Esophagus squamous epithelium (tissue), 5 donors: Measurements from ENCODE around the gene KCNH1. TPM values are rescaled to one million over a fixed set of nuclear protein-coding genes. Genes with fewer than 3 reads are reported as not detected.

Experiments
- DNase-seq: peaks from one replicate; lab custom pipeline; 2025; lab: John Stamatoyannopoulos, UW
- H3K27ac ChIP-seq, 4 donors: fragments of 200-600 bp; sonication (generic); one replicate each; pipeline ENCODE4 v1.5.1; 2016 to 2019; ENCODE audit warnings: mild to moderate bottlenecking in 1 of 4
- H3K27me3 ChIP-seq, 4 donors: fragments of 200-600 bp; sonication (generic); 1 replicate in 3 of 4; 2 replicates in 1 of 4; pipeline versions ENCODE4 v1.5.1 to v1.6.0; 2017 to 2021; ENCODE audit warnings: antibody characterized with exemption in 1 of 4
- H3K36me3 ChIP-seq, 3 donors: fragments of 200-600 bp; sonication (generic); one replicate each; pipeline ENCODE4 v1.5.1; 2016 to 2019
- H3K4me1 ChIP-seq, 3 donors: fragments of 200-600 bp; sonication (generic); one replicate each; pipeline ENCODE4 v1.5.1; 2017 to 2019
- H3K4me3 ChIP-seq, 4 donors: fragments of 200-600 bp; sonication (generic); 1 replicate in 3 of 4; 2 replicates in 1 of 4; pipeline ENCODE4 v1.5.1; 2016 to 2019; ENCODE audit warnings: mild to moderate bottlenecking in 2 of 4, moderate library complexity in 1 of 4
- H3K9me3 ChIP-seq, 3 donors: fragments of 200-600 bp; sonication (generic); one replicate each; pipeline ENCODE4 v1.5.1; 2016 to 2019
- CTCF ChIP-seq, 6 experiments: fragments of 450-650 bp in 4 of 6; fragments of 200-600 bp in 2 of 6; sonication (generic) in 2 of 6; IDR thresholded peaks; one replicate each; pipeline ENCODE4 v1.5.1; 2016 to 2019; ENCODE audit warnings: antibody characterized with exemption in 6 of 6, mild to moderate bottlenecking in 4 of 6, moderate library complexity in 4 of 6
- POLR2A ChIP-seq, 4 donors: fragments of 450-650 bp; IDR thresholded peaks; one replicate each; pipeline ENCODE4 v1.6.1; 2017; ENCODE audit warnings: antibody characterized with exemption in 4 of 4, mild to moderate bottlenecking in 4 of 4, moderate library complexity in 3 of 4
- WGBS, 2 donors: methylation state at CpG; one replicate each; pipeline ENCODE4 v1.1.5; 2018; 5-methylcytosine and 5-hydroxymethylcytosine counted together
- intact Hi-C: fragments of 100-400 bp; cut with DNase I; formaldehyde crosslinking; loops from one replicate; pipeline ENCODE4 v1.15.0; 2022
- total RNA-seq, 4 donors: library from RNA; depleted of rRNA; stranded (reverse); fragments of >200 nt; gene quantifications; one replicate each; pipeline ENCODE4 v1.1.0, GENCODE V29; 2016
- donor health status: DM: yes; HTN: yes; CAD: no.

Gene KCNH1
- total RNA-seq, 4 donors from 2014 or later: 0.57 to 1.0 (median 0.83) TPM; not detected in 1

- intact Hi-C loops: no loop called here
- TF ChIP-seq CTCF (IDR thresholded peaks at IDR 0.05) (no peak), POLR2A (IDR thresholded peaks at IDR 0.05) (no peak)
- no peak overlapping the region for H3K4me3 ChIP-seq
- H3K4me1 ChIP-seq: no peaks in the 10 kb centered on the region
- no peaks in the 10 kb centered on the region for H3K9me3 ChIP-seq
- H3K27me3 ChIP-seq: no peaks in the 10 kb centered on the region
- WGBS, 2 donors: 78 to 89% methylated on average over 5 to 6 of the region's 6 CpGs
- no peak for DNase-seq
- no peaks in the 10 kb centered on the region for H3K36me3 ChIP-seq
- H3K27ac ChIP-seq: no peak overlapping the region
Observed at GRCh38 chr1:210657806-210658205, 476.1 kb downstream of the KCNH1 start.

GRCh38 chr1:210655511-210655910 lies 478.4 kb downstream of the KCNH1 start:
- Histone ChIP-seq H3K4me3 (no peak overlapping the region), H3K9me3 (no peaks in the 10 kb centered on the region), H3K27me3 (no peaks in the 10 kb centered on the region), H3K36me3 (no peaks in the 10 kb centered on the region), H3K27ac (no peak overlapping the region), H3K4me1 (no peaks in the 10 kb centered on the region)
- DNase-seq: no peak
- TF ChIP-seq CTCF (IDR thresholded peaks at IDR 0.05) (no peak), POLR2A (IDR thresholded peaks at IDR 0.05) (no peak)
- intact Hi-C loops: no loop called here
- WGBS, 2 donors: 75 to 77% methylated on average over 5 to 7 of the region's 7 CpGs

GRCh38 chr1:210654176-210654981 lies 479.6 kb downstream of the KCNH1 start:
- H3K27me3 ChIP-seq: no peaks in the 10 kb centered on the region
- H3K36me3 ChIP-seq: no peaks in the 10 kb centered on the region
- no peaks in the 10 kb centered on the region for H3K9me3 ChIP-seq
- TF ChIP-seq CTCF (IDR thresholded peaks at IDR 0.05) (no peak), POLR2A (IDR thresholded peaks at IDR 0.05) (no peak)
- H3K27ac ChIP-seq: no peak overlapping the region
- no peak for DNase-seq
- intact Hi-C loops: no loop called here
- no peaks in the 10 kb centered on the region for H3K4me1 ChIP-seq
- H3K4me3 ChIP-seq: no peak overlapping the region
- 72 to 78% methylated on average over 6 of the region's 7 CpGs for WGBS, 2 donors

GRCh38 chr1:210653771-210654170 lies 480.2 kb downstream of the KCNH1 start:
- H3K36me3 ChIP-seq: no peaks in the 10 kb centered on the region
- H3K27ac ChIP-seq: no peak overlapping the region
- intact Hi-C loops: no loop called here
- H3K27me3 ChIP-seq: no peaks in the 10 kb centered on the region
- no peak overlapping the region for H3K4me3 ChIP-seq
- H3K9me3 ChIP-seq: no peaks in the 10 kb centered on the region
- no peak for DNase-seq
- no peaks in the 10 kb centered on the region for H3K4me1 ChIP-seq
- 46 to 50% methylated on average over 6 of the region's 6 CpGs for WGBS, 2 donors
- TF ChIP-seq POLR2A (IDR thresholded peaks at IDR 0.05): no peak
- TF ChIP-seq CTCF (IDR thresholded peaks at IDR 0.05): no peak

GRCh38 chr1:210652329-210652954 lies 481.5 kb downstream of the KCNH1 start:
- H3K27me3 ChIP-seq: no peaks in the 10 kb centered on the region
- H3K27ac ChIP-seq: no peak overlapping the region
- DNase-seq: no peak
- intact Hi-C loops: no loop called here
- no peaks in the 10 kb centered on the region for H3K9me3 ChIP-seq
- WGBS, 2 donors: 88 to 93% methylated on average over 7 of the region's 7 CpGs
- H3K4me3 ChIP-seq: no peak overlapping the region
- no peaks in the 10 kb centered on the region for H3K36me3 ChIP-seq
- TF ChIP-seq CTCF (IDR thresholded peaks at IDR 0.05) (no peak), POLR2A (IDR thresholded peaks at IDR 0.05) (no peak)
- no peaks in the 10 kb centered on the region for H3K4me1 ChIP-seq
